ENCODE results near the gene ASGR2. TPM values are rescaled to one million over a fixed set of nuclear protein-coding genes. Genes with fewer than 3 reads are reported as not detected.
"Not testable (repeated sequence)": the region's sequence is repeated elsewhere in the genome, so short reads cannot be mapped to it uniquely, and the experiment has no call there.

The ASGR2 gene
- total RNA-seq, 4 donors from 2014 or later = 1.0 TPM; not detected in 3

DNA sequence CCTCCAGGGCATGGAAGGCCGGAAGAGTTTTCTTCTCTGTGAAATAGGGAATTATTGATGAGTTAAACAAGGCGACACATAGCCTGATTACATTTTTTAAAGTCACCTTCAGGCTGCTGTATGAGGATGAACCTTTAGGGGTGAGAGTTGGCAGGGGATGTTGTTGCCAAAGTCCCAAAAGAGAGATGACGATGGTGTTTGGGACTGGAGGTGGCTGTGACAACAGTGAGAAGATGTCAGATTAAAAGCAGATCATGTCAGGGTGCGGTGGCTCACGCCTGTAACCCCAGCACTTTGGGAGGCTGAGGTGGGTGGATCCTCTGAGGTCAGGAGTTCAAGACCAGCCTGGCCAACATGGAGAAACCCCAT, 16.8 kb upstream of the ASGR2 start:
- WGBS, 2 donors = 85 to 90% methylated on average over 5 of the region's 5 CpGs
- H3K4me3 ChIP-seq (replicated peaks in 1 of 3) = no peak overlapping the region
- no peak for DNase-seq
- TF ChIP-seq CTCF (IDR thresholded peaks at IDR 0.05) = no peak
- no peak for TF ChIP-seq POLR2A (IDR thresholded peaks at IDR 0.05)
- H3K36me3 ChIP-seq = no peaks in the 10 kb centered on the region
- peaks cover 3 to 5% of the 10 kb centered on the region in 2 donors for H3K4me1 ChIP-seq
- intact Hi-C loops (cut with DNase I) = no loop called here
- no peaks in the 10 kb centered on the region for H3K27me3 ChIP-seq
- peak overlapping the region in 1 of 3 donors; percentile 8 for H3K27ac ChIP-seq
- no peaks in the 10 kb centered on the region for H3K9me3 ChIP-seq

GRCh38 chr17:7130621-7131422, 16.2 kb upstream of the ASGR2 start:
- intact Hi-C loops (cut with DNase I) = no loop called here
- 66 to 70% methylated on average over 11 of the region's 11 CpGs for WGBS, 2 donors
- Histone ChIP-seq H3K4me1 (peaks cover 3% of the 10 kb centered on the region in 2 donors), H3K27ac (peak overlapping the region in 1 of 3 donors; percentile 12), H3K36me3 (no peaks in the 10 kb centered on the region), H3K4me3 (replicated peaks in 1 of 3) (no peak overlapping the region), H3K9me3 (no peaks in the 10 kb centered on the region), H3K27me3 (no peaks in the 10 kb centered on the region)
- TF ChIP-seq POLR2A (IDR thresholded peaks at IDR 0.05) = no peak
- no peak for TF ChIP-seq CTCF (IDR thresholded peaks at IDR 0.05)
- DNase-seq = no peak

- DNase-seq = no peak
These were observed 14.7 kb upstream of the ASGR2 start for GRCh38 chr17:7129311-7129710.

GRCh38 chr17:7128160-7128559, 13.5 kb upstream of the ASGR2 start:
- WGBS, 2 donors = 76 to 81% methylated on average over 5 of the region's 5 CpGs
- TF ChIP-seq CTCF (IDR thresholded peaks at IDR 0.05) = no peak
- no peak for TF ChIP-seq POLR2A (IDR thresholded peaks at IDR 0.05)
- DNase-seq = no peak
- H3K36me3 ChIP-seq = no peaks in the 10 kb centered on the region
- no peak overlapping the region for H3K4me3 ChIP-seq (replicated peaks in 1 of 3)
- no peak overlapping the region for H3K27ac ChIP-seq
- intact Hi-C loops (cut with DNase I) = no loop called here
- H3K4me1 ChIP-seq = no peaks in the 10 kb centered on the region
- no peaks in the 10 kb centered on the region for H3K27me3 ChIP-seq
- no peaks in the 10 kb centered on the region for H3K9me3 ChIP-seq

More at GRCh38 chr17:7129311-7129710, 14.7 kb upstream of the ASGR2 start:
- TF ChIP-seq POLR2A (IDR thresholded peaks at IDR 0.05) = no peak
- Histone ChIP-seq H3K4me1 (no peaks in the 10 kb centered on the region), H3K36me3 (no peaks in the 10 kb centered on the region), H3K9me3 (no peaks in the 10 kb centered on the region), H3K4me3 (replicated peaks in 1 of 3) (no peak overlapping the region), H3K27me3 (no peaks in the 10 kb centered on the region), H3K27ac (no peak overlapping the region)
- WGBS, 2 donors = 86 to 91% methylated on average over 8 of the region's 8 CpGs
- intact Hi-C loops (cut with DNase I) = no loop called here

- WGBS, 2 donors = 92 to 97% methylated on average over 5 of the region's 5 CpGs
- H3K27me3 ChIP-seq; H3K27ac ChIP-seq; H3K36me3 ChIP-seq; H3K4me3 ChIP-seq (replicated peaks in 1 of 3); H3K4me1 ChIP-seq; H3K9me3 ChIP-seq; intact Hi-C loops (cut with DNase I); DNase-seq: not testable (repeated sequence)
These were observed 12.9 kb upstream of the ASGR2 start for GRCh38 chr17:7127501-7127900.

DNA sequence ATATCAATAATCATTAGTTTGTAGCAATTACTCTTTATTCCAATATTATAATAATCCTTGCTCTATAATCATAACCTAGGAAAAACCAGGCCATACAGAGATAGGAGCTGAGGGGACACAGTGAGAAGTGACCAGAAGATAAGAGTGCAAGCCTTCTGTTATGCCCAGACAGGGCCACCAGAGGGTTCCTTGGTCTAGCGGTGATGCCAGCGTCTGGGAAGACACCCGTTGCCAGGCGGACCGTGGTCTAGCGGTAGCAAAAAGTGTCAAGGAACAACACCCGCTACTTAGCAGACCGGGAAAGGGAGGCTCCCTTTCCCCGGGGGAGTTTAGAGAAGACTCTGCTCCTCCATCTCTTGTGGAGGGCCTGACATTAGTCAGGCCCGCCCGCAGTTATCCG, 11.8 kb upstream of the ASGR2 start:
- WGBS, 2 donors = 72 to 81% methylated on average over 12 of the region's 12 CpGs
- H3K4me1 ChIP-seq; DNase-seq; H3K36me3 ChIP-seq; intact Hi-C loops (cut with DNase I); H3K4me3 ChIP-seq (replicated peaks in 1 of 3); H3K27ac ChIP-seq; H3K9me3 ChIP-seq; H3K27me3 ChIP-seq: not testable (repeated sequence)

Measured in thyroid gland (tissue), 4 donors.